GM21367 (cell line): ENCODE measurements around the gene QRICH2.
"Not testable (repeated sequence)": the region's sequence is repeated elsewhere in the genome, so short reads cannot be mapped to it uniquely, and the experiment has no call there.

Experiments
- ATAC-seq: cut with Tn5 transposase; IDR thresholded peaks from one replicate; pipeline ENCODE4 v1.9.1; 2021; ENCODE audit not compliant: unreplicated experiment

The QRICH2 gene

DNA sequence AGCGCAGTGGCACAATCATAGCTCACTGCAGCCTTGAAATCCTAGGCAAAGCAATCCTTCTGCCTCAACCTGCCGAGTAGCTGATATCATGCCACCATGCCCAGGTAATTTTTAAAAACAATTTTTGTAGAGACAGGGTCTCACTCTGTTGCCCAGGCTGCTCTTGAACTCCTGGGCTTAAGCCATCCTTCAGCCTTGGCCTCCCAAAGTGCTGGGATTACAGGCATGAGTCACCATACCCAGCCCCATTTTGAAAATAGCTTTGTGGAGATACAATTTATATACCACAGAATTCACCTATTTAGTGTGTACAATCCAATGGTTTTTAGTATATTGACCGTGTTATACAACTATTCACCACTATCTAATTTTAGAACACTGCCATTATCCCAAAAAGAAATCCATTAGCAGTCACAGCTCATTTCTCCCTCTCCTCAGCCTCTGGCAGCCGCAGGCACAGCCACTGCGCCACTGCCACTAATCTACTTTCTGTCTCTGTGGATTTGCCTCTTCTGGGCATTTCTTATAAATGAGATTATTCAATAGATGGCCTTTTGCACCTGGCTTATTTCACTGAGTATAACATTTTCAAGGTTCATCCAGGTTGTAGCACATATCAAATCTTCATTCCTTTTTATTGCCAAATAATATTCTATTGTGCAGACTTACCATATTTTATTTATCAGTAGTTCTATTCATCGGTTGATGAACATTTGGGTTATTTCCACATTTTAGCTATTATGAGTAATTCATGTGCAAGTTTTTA lies 74.3 kb downstream of the QRICH2 start:
- ATAC-seq, result no peak

DNA sequence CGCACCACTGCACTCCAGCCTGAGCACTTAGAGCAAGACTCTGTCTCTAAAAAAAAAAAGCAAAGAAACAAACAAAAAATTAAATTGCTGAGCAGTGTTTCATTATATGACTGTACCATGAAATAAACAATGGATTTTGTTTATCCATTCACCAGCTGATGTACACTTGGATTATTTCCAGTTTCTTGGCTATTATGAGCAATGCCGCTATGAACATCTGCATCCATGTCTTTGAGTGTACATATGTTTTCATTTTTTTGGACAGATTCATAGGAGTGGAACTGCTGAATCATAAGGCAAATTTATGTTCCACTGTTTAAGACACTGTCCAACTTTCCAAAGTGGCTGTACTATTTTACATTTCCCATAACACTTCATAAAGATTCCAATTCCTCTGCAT lies 75.7 kb downstream of the QRICH2 start:
- ATAC-seq, result no peak

DNA sequence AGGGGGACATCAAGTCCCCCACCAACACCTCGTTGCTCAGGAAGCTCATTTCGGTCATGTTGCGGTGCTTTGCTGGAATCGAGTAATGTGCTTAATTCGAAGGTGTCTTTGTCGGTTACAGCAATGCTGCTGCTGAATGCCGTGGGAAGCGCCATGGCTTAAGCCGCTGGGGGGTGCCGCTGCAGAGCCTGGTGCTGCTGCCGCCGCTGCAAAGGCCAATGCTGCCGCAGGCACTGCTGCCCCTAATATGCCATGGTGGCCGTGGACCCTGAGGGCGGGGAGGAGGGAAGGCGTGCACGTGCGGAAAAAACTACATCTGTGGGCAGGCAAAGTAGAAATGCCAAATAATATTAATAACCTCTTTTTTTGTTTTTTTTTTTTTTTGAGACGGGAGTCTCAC lies 81.3 kb downstream of the QRICH2 start:
- not testable (repeated sequence) for ATAC-seq

DNA sequence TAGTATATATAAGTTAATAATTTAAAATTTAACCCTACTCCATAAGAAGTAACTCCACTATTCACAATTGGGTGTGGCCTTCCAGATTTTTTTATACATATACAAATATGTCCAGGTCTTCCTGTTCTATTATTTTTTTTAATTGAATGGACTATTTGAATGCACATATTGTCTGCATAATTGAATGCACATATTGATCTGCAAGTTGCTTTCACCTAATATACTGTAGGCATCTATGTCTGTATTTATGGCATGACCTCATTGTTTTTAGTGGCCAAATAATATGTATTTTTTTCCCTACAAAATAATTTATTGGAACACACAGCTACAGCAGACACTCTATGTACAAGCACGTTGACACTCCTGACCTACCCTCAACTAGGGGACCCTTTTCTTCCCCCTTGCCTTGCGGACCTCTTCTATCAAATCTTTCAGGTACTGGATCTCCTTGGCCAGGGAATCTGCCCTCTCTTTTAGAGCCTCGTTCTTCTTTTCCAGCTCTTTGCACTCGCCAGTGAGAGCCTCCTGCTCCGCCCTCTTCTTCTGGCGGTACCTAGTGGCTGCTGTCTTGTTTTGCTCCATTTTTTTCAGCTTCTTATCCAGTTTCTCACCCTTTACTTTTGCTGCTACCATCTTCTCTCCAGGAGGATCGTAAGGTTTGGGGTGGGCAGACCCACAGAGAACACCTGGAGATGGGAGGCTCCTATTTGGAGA lies 82.5 kb downstream of the QRICH2 start:
- ATAC-seq, result not testable (repeated sequence)
